NCI-H345 (cell line): ENCODE measurements around the gene WNK2.

Experiments
- DNase-seq: peaks from one replicate; lab custom pipeline; 2025; lab: John Stamatoyannopoulos, UW

WNK2 gene

GRCh38 chr9:93255494-93255867, 71.5 kb downstream of the WNK2 start:
- no peak for DNase-seq

GRCh38 chr9:93255994-93256877, 72.3 kb downstream of the WNK2 start:
- DNase-seq = no peak

- DNase-seq = no peak
These were observed 73.2 kb downstream of the WNK2 start for GRCh38 chr9:93256878-93257807.

DNA sequence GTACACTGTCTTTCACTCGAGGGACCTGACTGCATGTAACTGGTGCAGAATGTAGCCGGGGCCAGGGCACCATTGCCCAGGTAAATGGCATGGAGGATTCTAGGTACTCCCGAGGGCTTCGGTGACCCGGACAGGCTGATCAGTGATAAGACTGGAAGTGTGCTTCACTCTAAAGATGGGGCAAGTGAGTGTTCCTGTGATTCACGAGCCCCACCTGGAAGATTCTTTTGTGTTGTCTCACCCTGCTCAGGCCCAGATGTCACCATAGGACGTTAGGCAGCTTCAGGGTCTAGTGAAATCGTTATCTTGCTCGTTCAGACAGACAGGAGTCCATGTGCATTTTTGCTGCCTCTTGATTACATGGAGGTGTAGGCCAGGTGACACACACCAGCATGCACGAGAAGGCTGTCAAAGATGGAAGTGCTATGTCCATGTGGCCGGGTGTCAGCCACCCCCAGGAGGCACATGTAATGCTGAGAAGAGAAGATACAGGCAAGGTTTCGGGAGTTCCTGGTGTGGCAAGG, 73.9 kb downstream of the WNK2 start:
- DNase-seq = no peak

- DNase-seq = no peak
These were observed 74.5 kb downstream of the WNK2 start for GRCh38 chr9:93258419-93258817.

DNA sequence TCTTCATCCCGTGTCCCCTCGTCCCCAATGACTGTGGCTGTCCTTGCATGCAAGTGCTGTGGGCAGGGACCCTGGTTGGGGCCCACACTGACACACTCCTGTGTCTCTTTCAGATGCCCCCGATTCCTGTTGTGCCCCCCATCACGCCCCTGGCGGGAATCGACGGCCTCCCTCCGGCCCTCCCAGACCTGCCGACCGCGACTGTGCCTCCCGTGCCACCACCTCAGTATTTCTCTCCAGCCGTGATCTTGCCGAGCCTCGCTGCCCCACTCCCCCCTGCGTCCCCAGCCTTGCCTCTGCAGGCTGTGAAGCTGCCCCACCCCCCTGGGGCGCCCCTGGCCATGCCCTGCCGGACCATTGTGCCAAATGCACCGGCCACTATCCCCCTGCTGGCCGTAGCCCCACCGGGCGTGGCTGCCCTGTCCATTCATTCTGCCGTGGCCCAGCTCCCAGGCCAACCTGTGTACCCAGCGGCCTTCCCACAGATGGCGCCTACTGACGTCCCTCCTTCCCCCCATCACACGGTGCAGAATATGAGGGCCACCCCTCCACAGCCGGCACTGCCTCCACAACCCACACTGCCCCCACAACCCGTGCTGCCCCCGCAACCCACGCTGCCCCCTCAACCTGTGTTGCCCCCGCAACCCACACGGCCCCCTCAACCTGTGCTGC, 75.0 kb downstream of the WNK2 start:
- DNase-seq = no peak

GRCh38 chr9:93259490-93260262, 75.7 kb downstream of the WNK2 start:
- no peak for DNase-seq

- DNase-seq = no peak
These were observed 76.5 kb downstream of the WNK2 start for GRCh38 chr9:93260263-93261066.

GRCh38 chr9:93261281-93261680, 77.3 kb downstream of the WNK2 start:
- DNase-seq = no peak

GRCh38 chr9:93261735-93262523, 78.0 kb downstream of the WNK2 start:
- DNase-seq = no peak

DNA sequence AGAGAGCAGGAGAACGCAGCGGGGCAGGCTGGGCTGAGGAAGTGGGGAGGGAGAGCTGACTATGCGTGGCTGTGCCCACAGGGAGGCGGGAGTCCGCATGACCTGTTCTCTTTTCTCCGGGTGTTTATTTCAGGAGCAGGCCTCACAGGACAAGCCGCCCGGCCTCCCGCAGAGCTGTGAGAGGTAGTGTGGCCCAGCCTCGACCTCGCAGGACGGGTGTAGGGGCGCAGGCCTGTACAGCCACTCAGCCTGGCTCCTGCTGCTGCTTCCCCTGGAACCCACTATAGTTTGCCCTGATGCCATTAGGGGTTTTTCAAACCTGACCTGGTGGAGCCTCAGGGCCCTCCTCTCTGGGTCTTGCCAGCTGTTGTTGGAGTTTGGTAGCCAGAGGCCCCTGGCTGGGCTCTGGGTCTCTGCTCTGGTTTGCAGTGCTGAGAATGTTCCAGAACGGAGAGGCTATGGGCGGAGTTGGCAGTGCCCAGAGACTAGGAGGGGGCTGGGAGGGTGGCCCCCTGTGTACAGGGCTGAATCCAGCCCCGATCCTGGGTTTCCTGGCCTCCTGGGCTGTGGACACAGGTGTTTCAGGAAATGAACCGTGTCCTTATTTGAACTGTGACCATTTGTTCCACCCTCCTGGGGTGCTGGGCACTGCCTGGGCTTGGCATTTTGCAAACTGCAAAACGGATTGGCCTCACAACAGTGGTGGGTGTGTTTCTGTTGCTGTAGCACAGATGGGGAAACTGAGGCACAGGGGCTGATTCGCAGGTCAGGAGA, 78.8 kb downstream of the WNK2 start:
- DNase-seq = no peak

DNA sequence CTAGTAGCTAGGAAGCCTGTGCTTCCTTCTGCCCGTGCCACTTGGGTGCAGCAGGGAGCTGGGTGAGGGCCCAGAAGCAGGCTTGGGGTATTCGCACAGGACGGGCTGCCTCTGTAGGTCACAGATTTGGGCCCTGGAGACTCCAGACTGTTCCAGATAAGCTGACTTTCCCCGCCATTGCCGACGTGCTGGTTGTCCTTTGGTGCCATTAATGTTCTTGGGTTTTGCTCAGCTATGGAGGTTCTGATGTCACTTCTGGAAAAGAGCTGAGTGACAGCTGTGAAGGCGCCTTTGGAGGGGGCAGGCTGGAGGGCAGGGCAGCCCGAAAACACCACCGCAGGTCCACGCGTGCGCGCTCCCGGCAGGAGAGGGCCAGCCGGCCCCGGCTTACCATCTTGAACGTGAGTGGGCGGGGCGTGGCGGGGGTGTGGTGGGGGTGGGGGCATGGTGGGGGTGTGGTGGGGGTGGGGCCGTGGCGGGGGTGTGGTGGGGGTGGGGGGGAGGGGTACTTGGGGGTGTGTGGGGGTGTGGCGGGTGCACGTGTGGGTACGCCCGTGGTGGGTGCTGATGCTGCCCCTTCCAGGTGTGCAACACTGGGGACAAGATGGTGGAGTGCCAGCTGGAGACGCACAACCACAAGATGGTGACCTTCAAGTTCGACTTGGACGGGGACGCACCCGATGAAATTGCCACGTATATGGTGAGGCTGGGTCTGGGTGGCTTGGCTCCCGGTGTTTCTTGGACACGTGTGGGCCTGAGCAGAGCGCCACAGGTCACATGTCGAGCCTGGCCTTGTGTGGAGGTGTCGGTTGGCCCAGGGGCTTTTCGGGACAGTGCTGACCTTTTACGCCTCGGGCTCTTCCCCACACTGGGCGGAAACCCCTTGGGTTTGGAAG, 79.6 kb downstream of the WNK2 start:
- DNase-seq = no peak

- no peak for DNase-seq
These were observed 80.6 kb downstream of the WNK2 start for GRCh38 chr9:93264338-93265125.

- DNase-seq = no peak
These were observed 81.5 kb downstream of the WNK2 start for GRCh38 chr9:93265301-93265971.

DNA sequence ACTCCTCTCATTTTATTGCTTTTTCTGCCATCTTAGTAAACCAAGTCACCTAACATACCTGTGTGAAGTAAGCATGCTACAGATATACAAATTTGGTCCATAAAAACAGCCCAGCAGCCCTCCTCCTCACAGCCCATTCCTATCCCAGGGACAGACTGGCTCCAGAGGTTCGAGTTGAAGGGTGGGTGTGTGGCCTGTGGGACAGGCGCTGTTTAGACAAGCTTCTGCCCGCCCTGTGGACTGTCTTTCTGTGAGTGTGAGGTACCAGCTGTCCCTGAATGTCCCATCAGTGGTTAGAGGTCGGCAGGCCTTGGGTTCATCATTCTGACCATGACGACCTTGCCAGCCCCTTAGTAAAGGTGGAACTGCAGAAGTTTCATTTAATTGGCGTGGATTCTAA, 82.0 kb downstream of the WNK2 start:
- no peak for DNase-seq

DNA sequence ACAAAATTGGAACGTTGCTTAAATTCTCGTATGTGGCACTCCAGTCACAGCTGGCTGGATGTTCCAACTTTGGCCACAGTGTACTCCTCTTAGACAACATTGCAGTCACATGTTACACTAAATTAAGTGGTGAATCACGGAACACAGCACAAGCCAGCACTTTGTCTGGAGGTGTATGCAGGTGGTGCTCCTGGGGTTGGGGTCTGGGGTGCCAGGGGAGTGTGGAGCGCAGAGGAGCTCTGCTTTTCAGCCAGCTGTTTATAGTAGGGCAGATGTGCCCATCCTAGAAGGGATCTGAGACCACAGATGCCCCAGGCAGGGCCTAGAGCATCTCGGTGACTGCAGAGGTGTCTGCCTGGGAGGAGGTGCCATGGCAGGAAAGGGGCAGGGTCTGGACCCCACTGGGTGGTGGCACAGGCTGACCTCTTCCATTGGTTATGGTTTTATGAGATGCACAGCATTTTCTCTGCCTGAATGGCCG, 82.6 kb downstream of the WNK2 start:
- DNase-seq = no peak
